ENCODE results near the gene CACNA1H.

CACNA1H gene

DNA sequence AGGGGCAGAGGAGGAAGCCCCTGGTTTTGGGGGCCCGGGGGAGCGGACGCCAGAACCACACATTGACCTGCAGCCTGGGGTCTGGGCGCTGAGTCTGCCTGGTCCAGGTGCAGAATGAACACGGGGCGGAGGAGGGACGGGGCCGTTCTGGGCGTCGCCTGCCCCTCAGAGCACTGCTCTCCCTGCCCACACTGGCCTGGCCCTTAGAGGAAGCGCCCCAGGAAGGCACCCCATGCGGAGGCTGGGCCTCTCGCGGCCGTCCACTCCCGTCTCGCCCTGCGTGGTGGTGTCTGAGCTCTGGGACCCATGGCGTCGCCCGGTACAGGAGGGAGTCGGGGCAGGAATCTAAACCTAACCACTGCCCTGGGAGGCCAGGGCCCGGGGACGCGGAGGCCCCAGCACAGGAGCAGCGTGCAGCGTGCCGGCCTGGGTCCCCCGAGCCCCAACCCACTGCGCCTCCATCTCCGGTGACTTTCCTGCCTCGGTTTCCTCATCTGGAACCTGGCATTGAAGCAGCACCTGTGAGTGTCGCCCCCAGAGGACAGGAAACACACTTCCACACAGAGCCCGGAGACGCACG is 107.3 kb downstream of the CACNA1H start:
- H3K36me3 ChIP-seq = no peaks in the 10 kb centered on the region
- TF ChIP-seq, protein P1, sequence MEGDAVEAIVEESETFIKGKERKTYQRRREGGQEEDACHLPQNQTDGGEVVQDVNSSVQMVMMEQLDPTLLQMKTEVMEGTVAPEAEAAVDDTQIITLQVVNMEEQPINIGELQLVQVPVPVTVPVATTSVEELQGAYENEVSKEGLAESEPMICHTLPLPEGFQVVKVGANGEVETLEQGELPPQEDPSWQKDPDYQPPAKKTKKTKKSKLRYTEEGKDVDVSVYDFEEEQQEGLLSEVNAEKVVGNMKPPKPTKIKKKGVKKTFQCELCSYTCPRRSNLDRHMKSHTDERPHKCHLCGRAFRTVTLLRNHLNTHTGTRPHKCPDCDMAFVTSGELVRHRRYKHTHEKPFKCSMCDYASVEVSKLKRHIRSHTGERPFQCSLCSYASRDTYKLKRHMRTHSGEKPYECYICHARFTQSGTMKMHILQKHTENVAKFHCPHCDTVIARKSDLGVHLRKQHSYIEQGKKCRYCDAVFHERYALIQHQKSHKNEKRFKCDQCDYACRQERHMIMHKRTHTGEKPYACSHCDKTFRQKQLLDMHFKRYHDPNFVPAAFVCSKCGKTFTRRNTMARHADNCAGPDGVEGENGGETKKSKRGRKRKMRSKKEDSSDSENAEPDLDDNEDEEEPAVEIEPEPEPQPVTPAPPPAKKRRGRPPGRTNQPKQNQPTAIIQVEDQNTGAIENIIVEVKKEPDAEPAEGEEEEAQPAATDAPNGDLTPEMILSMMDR (IDR thresholded peaks at IDR 0.05) = no peak
- H3K27me3 ChIP-seq = peaks cover 48% of the 10 kb centered on the region
- no peaks in the 10 kb centered on the region for H3K9me3 ChIP-seq
- no peak overlapping the region for H3K27ac ChIP-seq
- no peak overlapping the region for H3K4me3 ChIP-seq (ENCODE audit: low read depth in 1 of 2, low read length in 1 of 2)
- no peaks in the 10 kb centered on the region for H3K4me1 ChIP-seq (ENCODE audit: control insufficient read depth in 1 of 2, insufficient read depth in 1 of 2, low read depth in 1 of 2, low read length in 1 of 2)

DNA sequence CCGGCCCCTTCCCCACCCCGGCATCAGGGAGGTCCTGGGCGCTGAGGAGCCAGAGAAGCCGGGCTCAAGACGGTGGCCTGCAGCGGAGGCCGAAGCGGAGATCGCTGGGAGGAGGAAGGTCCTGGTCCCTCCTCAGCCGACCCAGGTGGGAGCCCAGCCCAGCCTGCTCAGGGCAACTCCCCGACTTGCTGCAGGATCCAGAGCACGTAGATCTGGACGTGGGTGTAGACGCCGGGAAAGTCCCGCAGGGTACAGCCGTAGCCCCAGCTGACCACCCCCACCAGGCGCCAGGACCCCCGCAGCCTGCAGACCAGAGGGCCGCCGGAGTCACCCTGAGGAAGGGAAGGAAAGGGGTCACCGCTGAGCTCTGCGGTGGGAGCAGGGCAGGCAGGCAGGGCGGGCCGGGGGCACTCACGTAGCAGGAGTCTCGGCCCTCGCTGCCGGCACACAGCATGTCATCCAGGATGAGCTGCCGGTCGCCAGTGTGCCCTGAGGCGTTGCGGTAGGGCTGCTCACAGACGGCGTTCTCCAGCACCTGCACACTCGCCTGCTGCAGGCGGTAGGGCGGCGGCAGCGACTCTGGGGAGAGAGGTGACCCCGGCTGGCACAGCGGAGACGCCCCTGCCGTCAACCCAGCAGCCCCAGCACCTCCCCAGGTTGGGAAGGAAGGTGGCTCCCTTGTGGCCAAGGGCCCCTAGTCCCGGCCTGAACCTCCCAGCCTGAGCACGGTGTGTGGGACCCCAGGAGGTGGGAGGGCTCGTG is 108.4 kb downstream of the CACNA1H start:
- no peaks in the 10 kb centered on the region for H3K36me3 ChIP-seq
- no peak overlapping the region for H3K27ac ChIP-seq
- peaks cover 48% of the 10 kb centered on the region for H3K27me3 ChIP-seq
- TF ChIP-seq, protein P1 (IDR thresholded peaks at IDR 0.05) = no peak
- no peaks in the 10 kb centered on the region for H3K4me1 ChIP-seq (ENCODE audit: control insufficient read depth in 1 of 2, insufficient read depth in 1 of 2, low read depth in 1 of 2, low read length in 1 of 2)
- no peaks in the 10 kb centered on the region for H3K9me3 ChIP-seq
- no peak overlapping the region for H3K4me3 ChIP-seq (ENCODE audit: low read depth in 1 of 2, low read length in 1 of 2)

DNA sequence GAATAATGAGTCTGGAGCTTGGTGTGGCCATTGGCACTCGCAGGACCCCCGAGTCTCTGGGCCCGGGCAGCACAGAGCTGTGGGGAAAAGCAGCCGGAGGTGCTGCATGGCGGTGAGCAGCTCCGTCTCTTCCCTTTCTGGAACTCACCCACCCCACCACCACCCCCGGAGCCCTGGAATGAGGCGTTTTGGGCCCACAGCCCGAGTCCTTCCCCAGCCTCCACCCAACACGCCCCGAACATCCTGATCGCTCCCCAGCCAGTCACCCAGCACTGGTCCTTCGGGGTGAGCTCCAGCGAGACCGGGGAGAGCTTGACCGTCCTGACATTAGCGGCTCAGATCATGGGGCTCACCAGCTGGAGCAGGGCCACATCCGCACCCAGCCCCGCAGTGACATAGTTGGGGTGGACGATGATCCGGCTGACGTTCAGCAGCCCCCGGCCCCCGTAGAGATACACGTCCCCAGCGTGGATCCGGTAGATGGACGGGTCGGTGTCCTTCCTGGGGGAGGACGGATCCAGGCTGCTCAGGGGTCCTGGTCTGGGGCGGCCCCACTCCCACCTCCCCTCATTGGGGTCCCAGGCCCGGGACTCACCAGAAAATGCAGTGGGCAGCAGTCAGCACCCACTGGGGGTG is 109.4 kb downstream of the CACNA1H start:
- Histone ChIP-seq H3K4me1 (ENCODE audit: control insufficient read depth in 1 of 2, insufficient read depth in 1 of 2, low read depth in 1 of 2, low read length in 1 of 2) (no peaks in the 10 kb centered on the region), H3K4me3 (ENCODE audit: low read depth in 1 of 2, low read length in 1 of 2) (no peak overlapping the region), H3K36me3 (no peaks in the 10 kb centered on the region), H3K27ac (no peak overlapping the region), H3K9me3 (no peaks in the 10 kb centered on the region), H3K27me3 (peaks cover 48% of the 10 kb centered on the region)
- TF ChIP-seq, protein P1 (IDR thresholded peaks at IDR 0.05) = no peak

DNA sequence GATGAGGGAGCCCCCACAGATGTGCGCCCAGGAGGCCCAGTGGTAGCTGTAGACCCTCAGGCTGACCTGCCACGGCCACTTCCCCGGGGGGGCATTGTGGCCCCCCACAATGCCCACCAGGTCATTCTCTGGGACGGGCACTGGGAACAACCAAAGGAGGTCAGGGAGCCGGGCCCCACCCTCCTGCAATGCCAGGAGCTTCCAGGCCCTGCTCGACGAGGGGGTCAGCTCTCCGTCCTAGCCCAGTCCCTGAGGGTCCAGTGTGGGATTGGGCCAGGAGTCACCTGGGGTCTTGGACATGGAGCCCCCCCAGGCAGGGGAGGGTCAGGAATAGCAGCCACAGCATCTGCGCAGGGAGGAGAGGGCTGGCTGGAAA is 109.9 kb downstream of the CACNA1H start:
- Histone ChIP-seq H3K4me1 (ENCODE audit: control insufficient read depth in 1 of 2, insufficient read depth in 1 of 2, low read depth in 1 of 2, low read length in 1 of 2) (no peaks in the 10 kb centered on the region), H3K4me3 (ENCODE audit: low read depth in 1 of 2, low read length in 1 of 2) (no peak overlapping the region), H3K9me3 (no peaks in the 10 kb centered on the region), H3K27ac (no peak overlapping the region), H3K27me3 (peaks cover 48% of the 10 kb centered on the region), H3K36me3 (no peaks in the 10 kb centered on the region)
- TF ChIP-seq, protein P1 (IDR thresholded peaks at IDR 0.05) = no peak

DNA sequence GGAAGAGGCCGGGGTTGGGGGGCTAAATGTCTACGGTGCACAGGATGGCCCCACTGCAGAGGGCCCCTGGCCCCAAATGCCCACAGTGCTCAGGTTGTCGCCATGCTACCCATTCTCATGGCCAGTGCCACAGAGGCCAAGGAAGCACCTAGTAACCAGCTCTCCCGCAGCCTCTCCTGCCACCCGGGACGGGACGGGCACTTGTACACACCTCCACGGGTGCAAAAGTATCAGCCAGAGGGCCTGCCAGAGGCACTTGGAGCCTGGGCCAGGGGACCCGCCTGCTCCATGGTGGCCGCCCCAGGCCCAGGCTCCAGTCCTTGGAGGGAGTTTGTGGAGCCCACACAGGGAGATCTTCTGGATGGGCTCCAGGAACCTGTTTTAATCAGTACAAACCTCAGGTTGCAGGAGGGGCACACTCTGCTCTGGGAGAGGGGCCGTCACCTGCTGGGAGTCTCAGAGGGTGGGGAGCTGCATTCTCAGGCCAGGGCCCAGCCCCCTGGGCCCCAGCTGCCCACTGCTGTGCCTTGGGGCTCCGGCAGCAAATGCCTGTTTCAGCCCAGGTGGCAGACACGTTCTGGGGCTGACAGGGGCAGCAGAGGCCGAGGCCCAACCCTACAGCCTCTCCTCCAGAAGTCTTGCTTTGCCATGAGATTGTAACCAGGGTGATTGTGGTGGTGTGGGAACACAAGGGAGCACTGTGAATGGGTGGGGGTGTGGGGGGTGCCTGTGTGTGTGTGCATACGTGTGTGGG is 110.9 kb downstream of the CACNA1H start:
- TF ChIP-seq, protein P1 (IDR thresholded peaks at IDR 0.05) = no peak
- Histone ChIP-seq H3K4me3 (ENCODE audit: low read depth in 1 of 2, low read length in 1 of 2) (no peak overlapping the region), H3K27me3 (peaks cover 46% of the 10 kb centered on the region), H3K27ac (no peak overlapping the region), H3K36me3 (no peaks in the 10 kb centered on the region), H3K4me1 (ENCODE audit: control insufficient read depth in 1 of 2, insufficient read depth in 1 of 2, low read depth in 1 of 2, low read length in 1 of 2) (no peaks in the 10 kb centered on the region), H3K9me3 (no peaks in the 10 kb centered on the region)

Measured in neutrophil (primary cell).